GM12891 (cell line): ENCODE measurements around the gene UBAP1L.

Experiments used
- DNase-seq: peaks from one replicate; pipeline ENCODE4 v3.0.0; 2011; ENCODE audit warnings: low spot score; ENCODE audit not compliant: insufficient read length
- FAIRE-seq: peaks from 2 replicates; lab custom pipeline; 2011; peaks lifted over from hg19 to GRCh38; lab: Jason Lieb, UNC
- PAX5 ChIP-seq: IDR thresholded peaks from 2 replicates; pipeline ENCODE4 v1.6.1; 2011; ENCODE audit warnings: low read length, moderate library complexity, mild to moderate bottlenecking; ENCODE audit not compliant: insufficient read depth, severe bottlenecking
- POLR2A ChIP-seq: IDR thresholded peaks from 2 replicates; pipeline ENCODE4 v1.6.1; 2011; ENCODE audit warnings: low read depth, low read length, control low read depth
- POLR2AphosphoS5 ChIP-seq: IDR thresholded peaks from 2 replicates; pipeline ENCODE4 v1.6.1; 2011; ENCODE audit warnings: low read depth, low read length, control low read depth
- POU2F2 ChIP-seq: IDR thresholded peaks from 2 replicates; pipeline ENCODE4 v1.6.1; 2011; ENCODE audit warnings: low read depth, mild to moderate bottlenecking, control low read depth, low read length, moderate library complexity
- SPI1 ChIP-seq: IDR thresholded peaks from 2 replicates; pipeline ENCODE4 v1.6.1; 2011; ENCODE audit warnings: low read depth, low read length, control low read depth
- TAF1 ChIP-seq: IDR thresholded peaks from 2 replicates; pipeline ENCODE4 v1.6.1; 2011; ENCODE audit warnings: low read depth, low read length, control low read depth

The UBAP1L gene

GRCh38 chr15:65067317-65067644 is 47.7 kb downstream of the UBAP1L start:
- no peak for FAIRE-seq
- DNase-seq = no peak
- TF ChIP-seq SPI1 = no peak
- TF ChIP-seq POLR2AphosphoS5 = no peak
- no peak for TF ChIP-seq POU2F2
- TF ChIP-seq POLR2A = no peak
- TF ChIP-seq TAF1 = no peak
- no peak for TF ChIP-seq PAX5

GRCh38 chr15:65066635-65067316 is 48.2 kb downstream of the UBAP1L start:
- TF ChIP-seq PAX5 = no peak
- no peak for TF ChIP-seq POLR2AphosphoS5
- no peak for TF ChIP-seq TAF1
- no peak for TF ChIP-seq POLR2A
- no peak for FAIRE-seq
- DNase-seq = no peak

- TF ChIP-seq PAX5 = no peak
- no peak for TF ChIP-seq POLR2AphosphoS5
- TF ChIP-seq SPI1 = no peak
- TF ChIP-seq POLR2A = no peak
- TF ChIP-seq TAF1 = no peak
- no peak for TF ChIP-seq POU2F2
- DNase-seq = no peak
- FAIRE-seq = no peak
Measured at GRCh38 chr15:65066001-65066634, 48.9 kb downstream of the UBAP1L start.

GRCh38 chr15:65062726-65063125 is 52.3 kb downstream of the UBAP1L start:
- no peak for TF ChIP-seq POLR2A
- no peak for TF ChIP-seq PAX5
- TF ChIP-seq POU2F2 = no peak
- TF ChIP-seq SPI1 = no peak
- no peak for TF ChIP-seq TAF1
- no peak for TF ChIP-seq POLR2AphosphoS5
- DNase-seq = no peak
- FAIRE-seq = no peak

- DNase-seq (no peak), FAIRE-seq (no peak)
- TF ChIP-seq POLR2AphosphoS5 (no peak), POLR2A (no peak), TAF1 (no peak), POU2F2 (no peak), PAX5 (no peak), SPI1 (no peak)
Measured at GRCh38 chr15:65062061-65062460, 52.9 kb downstream of the UBAP1L start.

- TF ChIP-seq POLR2AphosphoS5 (no peak), PAX5 (no peak), TAF1 (no peak), SPI1 (no peak), POU2F2 (no peak), POLR2A (no peak)
- DNase-seq = no peak
- FAIRE-seq = no peak
Measured at GRCh38 chr15:65060641-65061397, 54.2 kb downstream of the UBAP1L start.

GRCh38 chr15:65059931-65060596 is 54.9 kb downstream of the UBAP1L start:
- TF ChIP-seq POU2F2 (no peak), PAX5 (no peak), TAF1 (no peak), POLR2A (no peak), SPI1 (no peak), POLR2AphosphoS5 (no peak)
- no peak for FAIRE-seq
- DNase-seq = no peak

GRCh38 chr15:65059369-65059750 is 55.6 kb downstream of the UBAP1L start:
- no peak for FAIRE-seq
- TF ChIP-seq SPI1 (no peak), POU2F2 (no peak), PAX5 (no peak), TAF1 (no peak), POLR2AphosphoS5 (no peak), POLR2A (no peak)
- no peak for DNase-seq

GRCh38 chr15:65058394-65059368 is 56.3 kb downstream of the UBAP1L start:
- DNase-seq = no peak
- no peak for FAIRE-seq
- no peak for TF ChIP-seq TAF1
- no peak for TF ChIP-seq POLR2AphosphoS5
- no peak for TF ChIP-seq SPI1

GRCh38 chr15:65057549-65057940 is 57.5 kb downstream of the UBAP1L start:
- no peak for DNase-seq
- FAIRE-seq = no peak
- TF ChIP-seq SPI1 (no peak), TAF1 (no peak), POU2F2 (no peak), POLR2AphosphoS5 (no peak), PAX5 (no peak), POLR2A (no peak)
